K562 (cell line): Measurements from ENCODE around the gene SORBS2. TPM values are rescaled to one million over a fixed set of nuclear protein-coding genes. Genes with fewer than 3 reads are reported as not detected.

Experiments used
- ATAC-seq: fragments of 200-7000 bp; cut with Tn5 transposase; 3 replicates; pipeline ENCODE4 v1.9.1; 2020; ENCODE audit warnings: moderate library complexity
- BruUV-seq: library from RNA; stranded (reverse); fragments of 400-500 nt; replicated peaks from 2 replicates; lab custom pipeline; 2021; lab: Mats Ljungman, UMichigan
- CTCF ChIA-PET: fragments of 300-600 bp; formaldehyde crosslinking; extraction: SDS; loops from one replicate; lab custom pipeline; 2021; ENCODE audit warnings: low intra/inter-chr PET ratio; lab: Yijun Ruan, JAX
- POLR2A ChIA-PET: fragments of 300-600, 350-650 bp; sonication (Branson Sonifier 250); formaldehyde crosslinking; extraction: SDS; loops from one replicate; lab custom pipeline; 2021; ENCODE audit warnings: antibody characterized with exemption, inconsistent platforms; lab: Yijun Ruan, JAX
- DNase-seq, 4 experiments: peaks; one replicate each; pipeline versions ENCODE4 v3.0.0 to v3.0.0-alpha.2; 2011 to 2018; ENCODE audit warnings: low spot score in 3 of 4, mixed read lengths in 3 of 4; ENCODE audit errors: extremely low read depth in 1 of 4
- FAIRE-seq: peaks from 2 replicates; lab custom pipeline; 2011; peaks lifted over from hg19 to GRCh38; lab: Jason Lieb, UNC
- H2AFZ ChIP-seq: 2 replicates; pipeline ENCODE4 v1.6.0; 2011; ENCODE audit warnings: low read depth, low read length, control low read depth, inconsistent platforms
- H3K27ac ChIP-seq: fragments of 200-600 bp; 3 replicates; pipeline ENCODE4 v1.8.0; 2011; ENCODE audit warnings: low read depth, mild to moderate bottlenecking, control low read depth, inconsistent platforms, low read length, moderate library complexity, mixed read lengths; ENCODE audit errors: extremely low read depth
- H3K27me3 ChIP-seq, 2 experiments: fragments of 300-600 bp in 1 of 2; 2 replicates in 1 of 2; 3 replicates in 1 of 2; pipeline versions ENCODE4 v1.6.0 to v1.8.0; 2011; ENCODE audit warnings: inconsistent platforms in 2 of 2, low read length in 2 of 2, mild to moderate bottlenecking in 1 of 2, mixed read lengths in 1 of 2, moderate library complexity in 1 of 2; ENCODE audit not compliant: control insufficient read depth in 2 of 2, insufficient read depth in 2 of 2
- H3K36me3 ChIP-seq: fragments of 300-600 bp; 3 replicates; pipeline ENCODE4 v1.8.0; 2011; ENCODE audit warnings: mild to moderate bottlenecking, low read length, inconsistent platforms; ENCODE audit not compliant: control insufficient read depth, insufficient read depth
- H3K4me1 ChIP-seq, 2 experiments: fragments of 200-600 bp in 1 of 2; replicated peaks in 1 of 2; 2 replicates in 1 of 2; 3 replicates in 1 of 2; pipeline versions ENCODE4 v1.5.1 to v1.8.0; 2011; ENCODE audit warnings: inconsistent platforms in 2 of 2, low read length in 2 of 2, mild to moderate bottlenecking in 1 of 2, mixed read lengths in 1 of 2, moderate library complexity in 1 of 2; ENCODE audit not compliant: control insufficient read depth in 2 of 2, insufficient read depth in 2 of 2
- H3K4me2 ChIP-seq: 2 replicates; pipeline ENCODE4 v1.6.1; 2011; ENCODE audit warnings: low read length, control low read depth, inconsistent platforms, mixed read lengths; ENCODE audit not compliant: insufficient read depth
- H3K4me3 ChIP-seq: fragments of 200-600 bp; sonication (generic), shearing (Covaris generic); 2 replicates; pipeline ENCODE4 v1.5.1; 2016; ENCODE audit warnings: control low read depth, inconsistent platforms
- H3K79me2 ChIP-seq: fragments of 200-600 bp; 3 replicates; pipeline ENCODE4 v1.8.0; 2011; ENCODE audit warnings: low read length, inconsistent platforms; ENCODE audit not compliant: control insufficient read depth, insufficient read depth
- H3K9ac ChIP-seq, 2 experiments: 2 replicates each; pipeline versions ENCODE4 v1.6.0 to v1.6.1; 2011; ENCODE audit warnings: low read depth in 2 of 2, low read length in 2 of 2, control low read depth in 1 of 2, inconsistent platforms in 1 of 2, mild to moderate bottlenecking in 1 of 2, mixed read lengths in 1 of 2; ENCODE audit not compliant: insufficient read depth in 1 of 2
- H3K9me1 ChIP-seq: one replicate; pipeline ENCODE4 v1.6.0; 2011; ENCODE audit warnings: inconsistent platforms, mild to moderate bottlenecking, low read length, moderate library complexity; ENCODE audit not compliant: control insufficient read depth, insufficient read depth
- H3K9me3 ChIP-seq: replicated peaks from 2 replicates; pipeline ENCODE4 v1.5.1; 2011; ENCODE audit warnings: low read depth, low read length, inconsistent platforms; ENCODE audit not compliant: control insufficient read depth, insufficient read depth
- H4K20me1 ChIP-seq: replicated peaks from 2 replicates; pipeline ENCODE4 v1.6.1; 2011; ENCODE audit warnings: low read length, inconsistent platforms, mixed read lengths; ENCODE audit not compliant: control insufficient read depth, insufficient read depth
- BRCA1 ChIP-seq, 2 experiments: fragments of 450-650 bp in 1 of 2; sonication (generic) in 1 of 2; formaldehyde crosslinking in 1 of 2; IDR thresholded peaks; 2 replicates each; pipeline versions ENCODE4 v1.5.0 to v1.6.1; 2017 to 2020; ENCODE audit warnings: mild to moderate bottlenecking in 1 of 2, missing genetic modification reagents in 1 of 2
- CREM ChIP-seq: IDR thresholded peaks from 2 replicates; pipeline ENCODE4 v1.6.1; 2014; ENCODE audit warnings: antibody characterized with exemption, low read depth
- KLF6 ChIP-seq: fragments of 250-450 bp; sonication (Bioruptor Pico); IDR thresholded peaks from 2 replicates; pipeline ENCODE4 v1.4.0; 2020; ENCODE audit warnings: mild to moderate bottlenecking, moderate library complexity, borderline replicate concordance
- MAFG ChIP-seq: fragments of 450-650 bp; conservative IDR thresholded peaks from 2 replicates; pipeline ENCODE4 v1.6.1; 2016; ENCODE audit warnings: missing genetic modification characterization, missing compliant biosample characterization
- MXI1 ChIP-seq: IDR thresholded peaks from 2 replicates; pipeline ENCODE4 v1.6.1; 2011; ENCODE audit warnings: low read depth, mild to moderate bottlenecking, improper control_type of control experiment, low read length
- NELFE ChIP-seq: IDR thresholded peaks from 2 replicates; pipeline ENCODE4 v1.6.1; 2011; ENCODE audit warnings: mild to moderate bottlenecking; ENCODE audit not compliant: insufficient read depth, insufficient read length
- NR2C1 ChIP-seq, 2 experiments: fragments of 450-650 bp; IDR thresholded peaks; 2 replicates each; pipeline ENCODE4 v1.6.1; 2017; ENCODE audit warnings: mild to moderate bottlenecking in 2 of 2, antibody characterized with exemption in 1 of 2, inconsistent platforms in 1 of 2, missing compliant biosample characterization in 1 of 2, missing genetic modification characterization in 1 of 2
- PML ChIP-seq: IDR thresholded peaks from 2 replicates; pipeline ENCODE4 v1.6.1; 2012; ENCODE audit warnings: low read length, inconsistent platforms
- SIRT6 ChIP-seq: IDR thresholded peaks from one replicate; pipeline ENCODE4 v1.6.1; 2012; ENCODE audit warnings: low read depth, mild to moderate bottlenecking, control low read depth, inconsistent platforms, low read length, moderate library complexity
- SMARCA4 ChIP-seq: fragments of 450-650 bp; IDR thresholded peaks from 2 replicates; pipeline ENCODE4 v1.6.1; 2016
- TAF7 ChIP-seq: fragments of 450-650 bp; IDR thresholded peaks from 2 replicates; pipeline ENCODE4 v1.6.1; 2016; ENCODE audit warnings: missing genetic modification characterization, missing compliant biosample characterization
- TEAD1 ChIP-seq, 2 experiments: fragments of 450-650 bp in 1 of 2; sonication (generic) in 1 of 2; formaldehyde crosslinking; IDR thresholded peaks; 2 replicates each; pipeline versions ENCODE4 v1.4.0 to v1.8.0; 2020 to 2022; ENCODE audit warnings: mild to moderate bottlenecking in 2 of 2, missing genetic modification reagents in 1 of 2
- ZFP1 ChIP-seq: fragments of 450-650 bp; formaldehyde crosslinking; IDR thresholded peaks from 2 replicates; pipeline ENCODE4 v1.4.0; 2020; ENCODE audit warnings: mild to moderate bottlenecking, mixed read lengths
- ZNF75A ChIP-seq: fragments of 450-650 bp; formaldehyde crosslinking; IDR thresholded peaks from 2 replicates; pipeline ENCODE4 v1.4.0; 2020; ENCODE audit warnings: mild to moderate bottlenecking
- ZNF766 ChIP-seq: fragments of 200-800 bp; sonication (Bioruptor generic); conservative IDR thresholded peaks from 2 replicates; pipeline ENCODE4 v1.6.1; 2016; ENCODE audit warnings: missing genetic modification characterization, missing compliant biosample characterization
- WGBS: fragments of 100-300 bp; shearing (Covaris generic); methylation state at CpG from one replicate; pipeline ENCODE4 v1.1.6; 2016; ENCODE audit warnings: low coverage, mixed read lengths; ENCODE audit not compliant: insufficient coverage; ENCODE audit errors: missing lambda C conversion rate; 5-methylcytosine and 5-hydroxymethylcytosine counted together
- in situ Hi-C: fragments of 300-500 bp; cut with MboI; formaldehyde crosslinking; loops from 4 replicates; pipeline ENCODE4 v1.15.0; 2018; ENCODE audit warnings: inconsistent platforms, mixed read lengths
- intact Hi-C: fragments of 100-400 bp; cut with micrococcal nuclease; formaldehyde crosslinking; loops from 2 replicates; pipeline ENCODE4 v1.14.2; 2022
- polyA plus RNA-seq, 8 experiments: library from polyadenylated mRNA; depleted of rRNA in 4 of 8; stranded (reverse) in 5 of 8; unstranded in 3 of 8; fragments of >200 nt; fragmentation: Nextera tagmentation in 2 of 8; fragmentation: Illumina TruSeq in 1 of 8; extraction: Ambion mirVana in 2 of 8; extraction: Trizol in 1 of 8; gene quantifications; 2 replicates each; pipeline versions ENCODE4 v1.2.1 to v1.2.3, GENCODE V29; 2011 to 2014; ENCODE audit warnings: inconsistent platforms in 1 of 8, missing spikeins in 1 of 8
- total RNA-seq, 7 experiments: library from RNA; depleted of rRNA in 6 of 7; stranded (reverse); fragments of >200 nt in 6 of 7; fragmentation: Illumina TruSeq in 2 of 7; extraction: Trizol in 2 of 7; gene quantifications; 2 replicates each; pipeline versions ENCODE4 v1.2.1 to v1.2.3, GENCODE V29; 2011 to 2021; ENCODE audit warnings: low replicate concordance in 1 of 7
- TF ChIP-seq, protein P1 (sequence below): fragments of 450-650 bp; IDR thresholded peaks from 2 replicates; pipeline ENCODE4 v1.6.1; 2018; ENCODE audit warnings: mild to moderate bottlenecking, low read depth; ENCODE audit not compliant: partially characterized antibody
- TF ChIP-seq, protein P2 (sequence below): fragments of 250-450 bp; sonication (Bioruptor Pico); IDR thresholded peaks from 2 replicates; pipeline ENCODE4 v1.5.0; 2020; ENCODE audit warnings: mild to moderate bottlenecking, borderline replicate concordance
- TF ChIP-seq, protein P3 (sequence below): sonication (generic); formaldehyde crosslinking; IDR thresholded peaks from 2 replicates; pipeline ENCODE4 v1.8.1; 2023; ENCODE audit warnings: mild to moderate bottlenecking, missing genetic modification reagents, moderate library complexity

SORBS2 gene
- total and polyA plus RNA-seq, 9 of the 15 experiments (the other 6 are each of a cell fraction or from before 2014, with no cell fraction given) = 0.29 TPM; not detected in 8

DNA sequence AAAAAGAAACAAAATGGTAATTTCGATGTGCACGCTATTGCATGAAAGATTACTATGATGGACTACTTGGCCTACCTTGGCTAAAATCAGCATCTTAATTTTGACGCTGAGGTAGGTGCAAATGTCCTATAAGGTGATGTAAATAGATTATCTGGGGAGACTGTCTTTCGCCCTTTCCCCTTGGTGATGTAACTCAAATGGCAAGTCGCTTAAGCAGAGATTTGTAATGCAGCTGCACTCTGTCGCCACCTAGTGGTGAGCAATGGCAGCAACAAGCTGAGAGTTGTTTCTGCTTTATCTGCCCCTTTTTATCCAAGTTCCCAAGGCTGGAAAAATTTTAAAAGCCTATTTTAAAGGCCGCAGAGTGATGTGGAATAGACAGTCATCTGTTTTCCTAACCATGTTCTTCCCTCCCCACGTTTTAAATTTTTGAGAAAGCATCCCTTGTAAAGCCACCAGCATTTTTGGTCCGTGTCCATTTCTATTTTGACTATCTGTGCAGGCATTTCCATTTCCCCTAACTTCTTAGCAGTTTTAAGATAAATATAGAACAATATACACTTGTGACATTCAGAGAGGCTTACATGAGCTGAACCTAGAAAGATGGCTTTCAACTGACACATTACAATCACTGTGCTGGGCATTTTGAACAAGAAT lies 214.3 kb downstream of the SORBS2 start:
- BruUV-seq = no TSS peak
- FAIRE-seq (peak; percentile 98), ATAC-seq (peak; percentile 89), DNase-seq (peak; percentile 65 to 78 (median 67))
- Histone ChIP-seq H3K9me1 (no peaks in the 10 kb centered on the region), H3K4me3 (no peak overlapping the region), H3K9ac (no peak overlapping the region), H3K27me3 (peaks cover 17 to 25% of the 10 kb centered on the region in 2 experiments), H3K36me3 (no peaks in the 10 kb centered on the region), H2AFZ (no peak overlapping the region), H3K9me3 (no peaks in the 10 kb centered on the region), H4K20me1 (no peaks in the 10 kb centered on the region), H3K4me1 (no peaks in the 10 kb centered on the region), H3K4me2 (no peak overlapping the region), H3K27ac (no peak overlapping the region), H3K79me2 (no peaks in the 10 kb centered on the region)
- CTCF ChIA-PET = interaction anchor here (0.6 to 1.4 kb wide), 5 partner anchors 111 to 559 kb away, joined by 3 to 9 read pairs (median 4); partner anchors contain the start of gene CCDC110
- in situ Hi-C loops (no loop called here), intact Hi-C loops (loop anchor here (1.0 to 10.0 kb wide), 2 partner anchors 126 to 463 kb away; partner anchors contain the start of gene CCDC110)
- POLR2A ChIA-PET = no interaction called here
- whole genome bisulfite sequencing = 20% methylated on average over 9 of the region's 9 CpGs
- no peak for TF ChIP-seq MAFG (tag)
- no peak for TF ChIP-seq ZFP1 (CRISPR knock-in tag)
- TF ChIP-seq NR2C1 (IDR thresholded peaks at IDR 0.05) = no peak
- TF ChIP-seq NR2C1 (tag; IDR thresholded peaks at IDR 0.05) = no peak
- no peak for TF ChIP-seq NELFE
- TF ChIP-seq BRCA1 (IDR thresholded peaks at IDR 0.05) = no peak
- TF ChIP-seq BRCA1 (CRISPR knock-in tag; IDR thresholded peaks at IDR 0.05) = no peak
- TF ChIP-seq SMARCA4 = no peak
- TF ChIP-seq ZNF766 (CRISPR knock-in tag) = no peak
- TF ChIP-seq, protein P1, sequence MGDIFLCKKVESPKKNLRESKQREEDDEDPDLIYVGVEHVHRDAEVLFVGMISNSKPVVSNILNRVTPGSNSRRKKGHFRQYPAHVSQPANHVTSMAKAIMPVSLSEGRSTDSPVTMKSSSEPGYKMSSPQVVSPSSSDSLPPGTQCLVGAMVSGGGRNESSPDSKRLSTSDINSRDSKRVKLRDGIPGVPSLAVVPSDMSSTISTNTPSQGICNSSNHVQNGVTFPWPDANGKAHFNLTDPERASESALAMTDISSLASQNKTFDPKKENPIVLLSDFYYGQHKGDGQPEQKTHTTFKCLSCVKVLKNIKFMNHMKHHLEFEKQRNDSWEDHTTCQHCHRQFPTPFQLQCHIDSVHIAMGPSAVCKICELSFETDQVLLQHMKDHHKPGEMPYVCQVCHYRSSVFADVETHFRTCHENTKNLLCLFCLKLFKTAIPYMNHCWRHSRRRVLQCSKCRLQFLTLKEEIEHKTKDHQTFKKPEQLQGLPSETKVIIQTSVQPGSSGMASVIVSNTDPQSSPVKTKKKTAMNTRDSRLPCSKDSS = no peak
- TF ChIP-seq KLF6 (CRISPR knock-in tag) = no peak
- TF ChIP-seq, protein P2, sequence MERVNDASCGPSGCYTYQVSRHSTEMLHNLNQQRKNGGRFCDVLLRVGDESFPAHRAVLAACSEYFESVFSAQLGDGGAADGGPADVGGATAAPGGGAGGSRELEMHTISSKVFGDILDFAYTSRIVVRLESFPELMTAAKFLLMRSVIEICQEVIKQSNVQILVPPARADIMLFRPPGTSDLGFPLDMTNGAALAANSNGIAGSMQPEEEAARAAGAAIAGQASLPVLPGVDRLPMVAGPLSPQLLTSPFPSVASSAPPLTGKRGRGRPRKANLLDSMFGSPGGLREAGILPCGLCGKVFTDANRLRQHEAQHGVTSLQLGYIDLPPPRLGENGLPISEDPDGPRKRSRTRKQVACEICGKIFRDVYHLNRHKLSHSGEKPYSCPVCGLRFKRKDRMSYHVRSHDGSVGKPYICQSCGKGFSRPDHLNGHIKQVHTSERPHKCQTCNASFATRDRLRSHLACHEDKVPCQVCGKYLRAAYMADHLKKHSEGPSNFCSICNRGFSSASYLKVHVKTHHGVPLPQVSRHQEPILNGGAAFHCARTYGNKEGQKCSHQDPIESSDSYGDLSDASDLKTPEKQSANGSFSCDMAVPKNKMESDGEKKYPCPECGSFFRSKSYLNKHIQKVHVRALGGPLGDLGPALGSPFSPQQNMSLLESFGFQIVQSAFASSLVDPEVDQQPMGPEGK = no peak
- TF ChIP-seq MXI1 = no peak
- no peak for TF ChIP-seq SIRT6
- peak; percentile 36; the same call in 1 of the 2 replicates for TF ChIP-seq CREM
- TF ChIP-seq, protein P3, sequence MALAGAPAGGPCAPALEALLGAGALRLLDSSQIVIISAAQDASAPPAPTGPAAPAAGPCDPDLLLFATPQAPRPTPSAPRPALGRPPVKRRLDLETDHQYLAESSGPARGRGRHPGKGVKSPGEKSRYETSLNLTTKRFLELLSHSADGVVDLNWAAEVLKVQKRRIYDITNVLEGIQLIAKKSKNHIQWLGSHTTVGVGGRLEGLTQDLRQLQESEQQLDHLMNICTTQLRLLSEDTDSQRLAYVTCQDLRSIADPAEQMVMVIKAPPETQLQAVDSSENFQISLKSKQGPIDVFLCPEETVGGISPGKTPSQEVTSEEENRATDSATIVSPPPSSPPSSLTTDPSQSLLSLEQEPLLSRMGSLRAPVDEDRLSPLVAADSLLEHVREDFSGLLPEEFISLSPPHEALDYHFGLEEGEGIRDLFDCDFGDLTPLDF (CRISPR knock-in tag) = no peak
- no peak for TF ChIP-seq ZNF75A
- TF ChIP-seq TEAD1 (CRISPR knock-in tag; IDR thresholded peaks at IDR 0.05) = no peak
- TF ChIP-seq PML = no peak
- no peak for TF ChIP-seq TAF7 (tag)
